ENCODE results near the gene CELSR1. TPM values are rescaled to one million over a fixed set of nuclear protein-coding genes. Genes with fewer than 3 reads are reported as not detected.
A peak's percentile ranks its signal among the peaks of the same experiment; 100 is the strongest.

CELSR1 gene
- total RNA-seq, 3 donors from 2014 or later, result 1.9 to 4.2 (median 2.5) TPM

GRCh38 chr22:46374663-46375474 is 162.6 kb downstream of the CELSR1 start:
- no peak for TF ChIP-seq CTCF (IDR thresholded peaks at IDR 0.05)
- H3K4me1 ChIP-seq (ENCODE audit: low read depth), result peaks cover 44% of the 10 kb centered on the region
- peak; percentile 78 for ATAC-seq
- intact Hi-C loops (cut with DNase I, micrococcal nuclease), result no loop called here
- H3K9me3 ChIP-seq, result peaks cover 8% of the 10 kb centered on the region
- no peaks in the 10 kb centered on the region for H3K36me3 ChIP-seq (ENCODE audit: low read depth)
- peak; percentile 83 to 88 (median 87) for DNase-seq
- H3K4me3 ChIP-seq, result no peak overlapping the region

GRCh38 chr22:46373921-46374662 is 163.3 kb downstream of the CELSR1 start:
- Histone ChIP-seq H3K9me3 (peaks cover 8% of the 10 kb centered on the region), H3K4me3 (no peak overlapping the region), H3K36me3 (ENCODE audit: low read depth) (no peaks in the 10 kb centered on the region), H3K4me1 (ENCODE audit: low read depth) (peaks cover 42% of the 10 kb centered on the region)
- intact Hi-C loops (cut with DNase I, micrococcal nuclease), result no loop called here
- ATAC-seq (peak; percentile 48), DNase-seq (peak; percentile 76 to 84 (median 77))
- no peak for TF ChIP-seq CTCF (IDR thresholded peaks at IDR 0.05)

- no peak for TF ChIP-seq CTCF (IDR thresholded peaks at IDR 0.05)
- no peak for ATAC-seq
- Histone ChIP-seq H3K36me3 (ENCODE audit: low read depth) (no peaks in the 10 kb centered on the region), H3K4me3 (no peak overlapping the region), H3K4me1 (ENCODE audit: low read depth) (peaks cover 33% of the 10 kb centered on the region), H3K9me3 (peaks cover 8% of the 10 kb centered on the region)
- DNase-seq, result peak; percentile 57 to 73 (median 71)
- intact Hi-C loops (cut with DNase I, micrococcal nuclease), result no loop called here
Observed at GRCh38 chr22:46373159-46373558, 164.3 kb downstream of the CELSR1 start.

- H3K9me3 ChIP-seq, result peaks cover 8% of the 10 kb centered on the region
- no peak overlapping the region for H3K4me3 ChIP-seq
- peaks cover 32% of the 10 kb centered on the region for H3K4me1 ChIP-seq (ENCODE audit: low read depth)
- ATAC-seq (no peak), DNase-seq (peak in 1 of 3 donors; percentile 49)
- H3K36me3 ChIP-seq (ENCODE audit: low read depth), result no peaks in the 10 kb centered on the region
- intact Hi-C loops (cut with DNase I, micrococcal nuclease), result no loop called here
- no peak for TF ChIP-seq CTCF (IDR thresholded peaks at IDR 0.05)
Observed at GRCh38 chr22:46372686-46373085, 164.7 kb downstream of the CELSR1 start.

GRCh38 chr22:46371623-46372226 is 165.7 kb downstream of the CELSR1 start:
- TF ChIP-seq CTCF (IDR thresholded peaks at IDR 0.05), result no peak
- no peaks in the 10 kb centered on the region for H3K36me3 ChIP-seq (ENCODE audit: low read depth)
- peaks cover 28% of the 10 kb centered on the region for H3K4me1 ChIP-seq (ENCODE audit: low read depth)
- peaks cover 8% of the 10 kb centered on the region for H3K9me3 ChIP-seq
- H3K4me3 ChIP-seq, result no peak overlapping the region
- intact Hi-C loops (cut with DNase I, micrococcal nuclease), result no loop called here
- no peak for DNase-seq
- ATAC-seq, result no peak
